Muscle layer of colon (tissue), 2 donors: ENCODE data around the gene SLC25A1.

Experiments
- H3K27ac ChIP-seq: one replicate; pipeline ENCODE4 v1.7.0; 2013; ENCODE audit warnings: low read depth, mild to moderate bottlenecking, low read length, moderate library complexity
- H3K27me3 ChIP-seq, 2 donors: one replicate each; pipeline ENCODE4 v1.7.0; 2013; ENCODE audit warnings: low read length in 2 of 2, mild to moderate bottlenecking in 2 of 2; ENCODE audit not compliant: insufficient read depth in 2 of 2, control insufficient read depth in 1 of 2
- H3K36me3 ChIP-seq: one replicate; pipeline ENCODE4 v1.7.0; 2013; ENCODE audit warnings: mild to moderate bottlenecking, low read length; ENCODE audit not compliant: insufficient read depth
- H3K4me1 ChIP-seq: one replicate; pipeline ENCODE4 v1.7.0; 2013; ENCODE audit warnings: mild to moderate bottlenecking, low read length; ENCODE audit not compliant: insufficient read depth
- H3K4me3 ChIP-seq, 2 donors: one replicate each; pipeline ENCODE4 v1.7.0; 2013; ENCODE audit warnings: low read length in 2 of 2, low read depth in 1 of 2, mild to moderate bottlenecking in 1 of 2, moderate library complexity in 1 of 2
- H3K9ac ChIP-seq: one replicate; pipeline ENCODE4 v1.7.0; 2013; ENCODE audit warnings: low read length
- H3K9me3 ChIP-seq: one replicate; pipeline ENCODE4 v1.7.0; 2013; ENCODE audit warnings: mild to moderate bottlenecking, low read length
- donor health status: abdominal sarcoma.
- donor health status: Adenocarcinoma of cecum.

SLC25A1 gene

GRCh38 chr22:19139001-19139356 lies 39.6 kb downstream of the SLC25A1 start:
- H3K36me3 ChIP-seq = peaks cover 79% of the 10 kb centered on the region
- H3K4me1 ChIP-seq = peaks cover 8% of the 10 kb centered on the region
- H3K27ac ChIP-seq = no peak overlapping the region
- no peaks in the 10 kb centered on the region for H3K27me3 ChIP-seq
- no peaks in the 10 kb centered on the region for H3K9me3 ChIP-seq
- H3K9ac ChIP-seq = no peak overlapping the region
- no peak overlapping the region for H3K4me3 ChIP-seq

GRCh38 chr22:19138217-19139000 lies 40.1 kb downstream of the SLC25A1 start:
- H3K27ac ChIP-seq = no peak overlapping the region
- no peak overlapping the region for H3K9ac ChIP-seq
- H3K4me1 ChIP-seq = peaks cover 4% of the 10 kb centered on the region
- H3K9me3 ChIP-seq = no peaks in the 10 kb centered on the region
- H3K4me3 ChIP-seq = no peak overlapping the region
- H3K27me3 ChIP-seq = no peaks in the 10 kb centered on the region
- H3K36me3 ChIP-seq = peaks cover 84% of the 10 kb centered on the region

GRCh38 chr22:19137384-19138216 lies 40.9 kb downstream of the SLC25A1 start:
- no peak overlapping the region for H3K4me3 ChIP-seq
- peaks cover 89% of the 10 kb centered on the region for H3K36me3 ChIP-seq
- no peaks in the 10 kb centered on the region for H3K27me3 ChIP-seq
- H3K4me1 ChIP-seq = no peaks in the 10 kb centered on the region
- no peaks in the 10 kb centered on the region for H3K9me3 ChIP-seq
- no peak overlapping the region for H3K9ac ChIP-seq
- no peak overlapping the region for H3K27ac ChIP-seq

GRCh38 chr22:19136915-19137314 lies 41.6 kb downstream of the SLC25A1 start:
- Histone ChIP-seq H3K27ac (no peak overlapping the region), H3K4me1 (no peaks in the 10 kb centered on the region), H3K36me3 (peaks cover 83% of the 10 kb centered on the region), H3K4me3 (no peak overlapping the region), H3K27me3 (no peaks in the 10 kb centered on the region), H3K9me3 (no peaks in the 10 kb centered on the region), H3K9ac (no peak overlapping the region)

GRCh38 chr22:19134874-19135273 lies 43.7 kb downstream of the SLC25A1 start:
- peaks cover 66% of the 10 kb centered on the region for H3K36me3 ChIP-seq
- H3K27ac ChIP-seq = no peak overlapping the region
- no peaks in the 10 kb centered on the region for H3K27me3 ChIP-seq
- no peaks in the 10 kb centered on the region for H3K9me3 ChIP-seq
- no peak overlapping the region for H3K4me3 ChIP-seq
- no peak overlapping the region for H3K9ac ChIP-seq
- no peaks in the 10 kb centered on the region for H3K4me1 ChIP-seq

GRCh38 chr22:19134176-19134831 lies 44.2 kb downstream of the SLC25A1 start:
- Histone ChIP-seq H3K27ac (no peak overlapping the region), H3K4me3 (no peak overlapping the region), H3K9ac (no peak overlapping the region), H3K4me1 (no peaks in the 10 kb centered on the region), H3K9me3 (no peaks in the 10 kb centered on the region), H3K36me3 (peaks cover 60% of the 10 kb centered on the region), H3K27me3 (no peaks in the 10 kb centered on the region)

GRCh38 chr22:19133561-19133960 lies 45.0 kb downstream of the SLC25A1 start:
- H3K36me3 ChIP-seq = peaks cover 53% of the 10 kb centered on the region
- no peaks in the 10 kb centered on the region for H3K27me3 ChIP-seq
- H3K9ac ChIP-seq = no peak overlapping the region
- H3K9me3 ChIP-seq = no peaks in the 10 kb centered on the region
- no peak overlapping the region for H3K4me3 ChIP-seq
- no peaks in the 10 kb centered on the region for H3K4me1 ChIP-seq
- H3K27ac ChIP-seq = no peak overlapping the region

GRCh38 chr22:19132693-19133400 lies 45.7 kb downstream of the SLC25A1 start:
- no peaks in the 10 kb centered on the region for H3K9me3 ChIP-seq
- H3K27ac ChIP-seq = no peak overlapping the region
- H3K27me3 ChIP-seq = no peaks in the 10 kb centered on the region
- H3K4me3 ChIP-seq = no peak overlapping the region
- no peak overlapping the region for H3K9ac ChIP-seq
- no peaks in the 10 kb centered on the region for H3K4me1 ChIP-seq
- H3K36me3 ChIP-seq = peaks cover 46% of the 10 kb centered on the region

GRCh38 chr22:19132153-19132552 lies 46.4 kb downstream of the SLC25A1 start:
- H3K4me3 ChIP-seq = no peak overlapping the region
- no peaks in the 10 kb centered on the region for H3K9me3 ChIP-seq
- H3K36me3 ChIP-seq = peaks cover 39% of the 10 kb centered on the region
- H3K27me3 ChIP-seq = no peaks in the 10 kb centered on the region
- no peak overlapping the region for H3K27ac ChIP-seq
- no peak overlapping the region for H3K9ac ChIP-seq
- no peaks in the 10 kb centered on the region for H3K4me1 ChIP-seq

GRCh38 chr22:19131685-19132015 lies 46.9 kb downstream of the SLC25A1 start:
- no peaks in the 10 kb centered on the region for H3K27me3 ChIP-seq
- H3K36me3 ChIP-seq = peaks cover 34% of the 10 kb centered on the region
- no peak overlapping the region for H3K9ac ChIP-seq
- no peaks in the 10 kb centered on the region for H3K4me1 ChIP-seq
- H3K27ac ChIP-seq = no peak overlapping the region
- no peaks in the 10 kb centered on the region for H3K9me3 ChIP-seq
- H3K4me3 ChIP-seq = no peak overlapping the region
